Measurements from ENCODE around the gene ADAM8.

ADAM8 gene

GRCh38 chr10:133230387-133231195 is 46.1 kb downstream of the ADAM8 start:
- TF ChIP-seq CTCF (IDR thresholded peaks at IDR 0.05; ENCODE audit: borderline replicate concordance, insufficient read depth, low read depth, low read length): no peak
- H3K4me3 ChIP-seq (ENCODE audit: low read depth, low read length): no peak overlapping the region

- no peak for TF ChIP-seq CTCF (IDR thresholded peaks at IDR 0.05; ENCODE audit: borderline replicate concordance, insufficient read depth, low read depth, low read length)
- H3K4me3 ChIP-seq (ENCODE audit: low read depth, low read length): no peak within 1 kb of the TSS
These were observed 46.7 kb downstream of the ADAM8 start, which contains the start of gene UTF1 for GRCh38 chr10:133230044-133230361. TSS of gene UTF1 (plus strand) at chr10:133230217. CDS start at chr10:133230289, 72 bp downstream.

- no peak for TF ChIP-seq CTCF (IDR thresholded peaks at IDR 0.05; ENCODE audit: borderline replicate concordance, insufficient read depth, low read depth, low read length)
These were observed 47.2 kb downstream of the ADAM8 start for GRCh38 chr10:133229265-133230043.

GRCh38 chr10:133227256-133227655 is 49.4 kb downstream of the ADAM8 start:
- no peak overlapping the region for H3K4me3 ChIP-seq (ENCODE audit: low read depth, low read length)
- TF ChIP-seq CTCF (IDR thresholded peaks at IDR 0.05; ENCODE audit: borderline replicate concordance, insufficient read depth, low read depth, low read length): no peak

More at GRCh38 chr10:133229265-133230043, 47.2 kb downstream of the ADAM8 start:
- H3K4me3 ChIP-seq (ENCODE audit: low read depth, low read length): no peak overlapping the region

- no peak overlapping the region for H3K4me3 ChIP-seq (ENCODE audit: low read depth, low read length)
- no peak for TF ChIP-seq CTCF (IDR thresholded peaks at IDR 0.05; ENCODE audit: borderline replicate concordance, insufficient read depth, low read depth, low read length)
These were observed 50.3 kb downstream of the ADAM8 start for GRCh38 chr10:133226251-133226808.

- no peak for TF ChIP-seq CTCF (IDR thresholded peaks at IDR 0.05; ENCODE audit: borderline replicate concordance, insufficient read depth, low read depth, low read length)
- H3K4me3 ChIP-seq (ENCODE audit: low read depth, low read length): no peak overlapping the region
These were observed 50.9 kb downstream of the ADAM8 start for GRCh38 chr10:133225707-133226191.

Measured in GM12875 (cell line).